ENCODE measurements around the gene MECP2. TPM values are rescaled to one million over a fixed set of nuclear protein-coding genes. Genes with fewer than 3 reads are reported as not detected.
"Not testable (repeated sequence)": the region's sequence is repeated elsewhere in the genome, so short reads cannot be mapped to it uniquely, and the experiment has no call there.

Gene MECP2
- total RNA-seq, 1 donor from 2014 or later, result 25.1 TPM

- ATAC-seq, result no peak
These were observed 81.8 kb downstream of the MECP2 start for GRCh38 chrX:154015581-154016264.

GRCh38 chrX:154014429-154015380 lies 82.8 kb downstream of the MECP2 start:
- ATAC-seq, result no peak

GRCh38 chrX:154013614-154014360 lies 83.7 kb downstream of the MECP2 start:
- ATAC-seq, result peak; percentile 37

GRCh38 chrX:154013001-154013421 lies 84.5 kb downstream of the MECP2 start:
- no peak for ATAC-seq

GRCh38 chrX:154012336-154012991 lies 85.1 kb downstream of the MECP2 start:
- ATAC-seq, result peak; percentile 12

- ATAC-seq, result no peak
These were observed 85.9 kb downstream of the MECP2 start for GRCh38 chrX:154011376-154012335.

GRCh38 chrX:154010330-154011087 lies 87.0 kb downstream of the MECP2 start:
- peak; percentile 54 for ATAC-seq

- no peak for ATAC-seq
These were observed 89.0 kb downstream of the MECP2 start for GRCh38 chrX:154008521-154008920.

- no peak for ATAC-seq
These were observed 90.6 kb downstream of the MECP2 start for GRCh38 chrX:154006947-154007346.

- no peak for ATAC-seq
These were observed 93.2 kb downstream of the MECP2 start for GRCh38 chrX:154004315-154004714.

- ATAC-seq, result peak; percentile 70
These were observed 95.2 kb downstream of the MECP2 start for GRCh38 chrX:154002215-154002719.

- peak; percentile 91 for ATAC-seq
These were observed 97.5 kb downstream of the MECP2 start for GRCh38 chrX:154000051-154000450.

- ATAC-seq, result peak; percentile 66
These were observed 98.0 kb downstream of the MECP2 start for GRCh38 chrX:153999359-154000037.

- no peak for ATAC-seq
These were observed 102.0 kb downstream of the MECP2 start for GRCh38 chrX:153995504-153995903.

- not testable (repeated sequence) for ATAC-seq
These were observed 103.1 kb downstream of the MECP2 start for GRCh38 chrX:153994398-153994797.

- ATAC-seq, result no peak
These were observed 103.5 kb downstream of the MECP2 start for GRCh38 chrX:153993978-153994377.

- ATAC-seq, result no peak
These were observed 104.4 kb downstream of the MECP2 start for GRCh38 chrX:153993079-153993478.

- no peak for ATAC-seq
These were observed 105.3 kb downstream of the MECP2 start for GRCh38 chrX:153992180-153992579.

GRCh38 chrX:153991013-153991580 lies 106.4 kb downstream of the MECP2 start:
- ATAC-seq, result no peak
